Hepatocyte (in vitro differentiated cells): ENCODE data around the gene WDR91.

Experiments
- EZH2 ChIP-seq: fragments of 200-600 bp; sonication (generic); IDR thresholded peaks from 2 replicates; pipeline ENCODE4 v1.6.1; 2016; ENCODE audit warnings: antibody characterized with exemption, mild to moderate bottlenecking, borderline replicate concordance
- EZH2phosphoT487 ChIP-seq: fragments of 200-600 bp; sonication (generic); IDR thresholded peaks from one replicate; pipeline ENCODE4 v1.6.1; 2018; ENCODE audit warnings: antibody characterized with exemption, mild to moderate bottlenecking, low read depth, moderate library complexity; ENCODE audit not compliant: unreplicated experiment, severe bottlenecking
- TF ChIP-seq, protein P1 (sequence below): fragments of 200-600 bp; sonication (generic); IDR thresholded peaks from 2 replicates; pipeline ENCODE4 v1.5.1; 2016; ENCODE audit warnings: antibody characterized with exemption, mild to moderate bottlenecking; ENCODE audit not compliant: poor library complexity

GRCh38 chr7:135215698-135216097 lies 4.4 kb upstream of the WDR91 start:
- TF ChIP-seq, protein P1, sequence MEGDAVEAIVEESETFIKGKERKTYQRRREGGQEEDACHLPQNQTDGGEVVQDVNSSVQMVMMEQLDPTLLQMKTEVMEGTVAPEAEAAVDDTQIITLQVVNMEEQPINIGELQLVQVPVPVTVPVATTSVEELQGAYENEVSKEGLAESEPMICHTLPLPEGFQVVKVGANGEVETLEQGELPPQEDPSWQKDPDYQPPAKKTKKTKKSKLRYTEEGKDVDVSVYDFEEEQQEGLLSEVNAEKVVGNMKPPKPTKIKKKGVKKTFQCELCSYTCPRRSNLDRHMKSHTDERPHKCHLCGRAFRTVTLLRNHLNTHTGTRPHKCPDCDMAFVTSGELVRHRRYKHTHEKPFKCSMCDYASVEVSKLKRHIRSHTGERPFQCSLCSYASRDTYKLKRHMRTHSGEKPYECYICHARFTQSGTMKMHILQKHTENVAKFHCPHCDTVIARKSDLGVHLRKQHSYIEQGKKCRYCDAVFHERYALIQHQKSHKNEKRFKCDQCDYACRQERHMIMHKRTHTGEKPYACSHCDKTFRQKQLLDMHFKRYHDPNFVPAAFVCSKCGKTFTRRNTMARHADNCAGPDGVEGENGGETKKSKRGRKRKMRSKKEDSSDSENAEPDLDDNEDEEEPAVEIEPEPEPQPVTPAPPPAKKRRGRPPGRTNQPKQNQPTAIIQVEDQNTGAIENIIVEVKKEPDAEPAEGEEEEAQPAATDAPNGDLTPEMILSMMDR, result no peak
- TF ChIP-seq EZH2 (no peak), EZH2phosphoT487 (no peak)
